NCI-H2107 treated with DMSO at 0.1 percent for 48 hours (cell line): ENCODE results near the gene CLK3.
"Not testable (repeated sequence)": the region's sequence is repeated elsewhere in the genome, so short reads cannot be mapped to it uniquely, and the experiment has no call there.

ENCODE experiments used
- DNase-seq: peaks from one replicate; lab custom pipeline; 2025; ENCODE audit not compliant: unreplicated experiment; lab: John Stamatoyannopoulos, UW

CLK3 gene

GRCh38 chr15:74615508-74616365, at the start of gene CLK3:
Gene CLK3 (plus strand): TSS chr15:74615836. CDS start chr15:74619197, 3,361 bp downstream.
- DNase-seq, result peak; percentile 48

- no peak for DNase-seq
Measured at GRCh38 chr15:74568594-74568993, 47.0 kb upstream of the CLK3 start.

GRCh38 chr15:74569731-74570070, 45.9 kb upstream of the CLK3 start:
- no peak for DNase-seq

- no peak for DNase-seq
Measured at GRCh38 chr15:74571191-74571590, 44.4 kb upstream of the CLK3 start.

- no peak for DNase-seq
Measured at GRCh38 chr15:74573987-74574386, 41.6 kb upstream of the CLK3 start.

GRCh38 chr15:74578496-74578994, 37.1 kb upstream of the CLK3 start:
- DNase-seq, result no peak

GRCh38 chr15:74579001-74579400, 36.6 kb upstream of the CLK3 start:
- DNase-seq, result no peak

- DNase-seq, result no peak
Measured at GRCh38 chr15:74580538-74581350, 34.9 kb upstream of the CLK3 start.

- DNase-seq, result no peak
Measured at GRCh38 chr15:74584204-74584603, 31.4 kb upstream of the CLK3 start.

- DNase-seq, result peak; percentile 38
Measured at GRCh38 chr15:74584779-74585178, 30.9 kb upstream of the CLK3 start.

GRCh38 chr15:74585191-74585590, 30.4 kb upstream of the CLK3 start:
- DNase-seq, result no peak

GRCh38 chr15:74585857-74586256, 29.8 kb upstream of the CLK3 start:
- DNase-seq, result no peak

- no peak for DNase-seq
Measured at GRCh38 chr15:74589826-74590225, 25.8 kb upstream of the CLK3 start.

- no peak for DNase-seq
Measured at GRCh38 chr15:74592222-74592621, 23.4 kb upstream of the CLK3 start.

GRCh38 chr15:74593122-74593521, 22.5 kb upstream of the CLK3 start:
- DNase-seq, result no peak

GRCh38 chr15:74594455-74594854, 21.2 kb upstream of the CLK3 start:
- DNase-seq, result no peak

- DNase-seq, result no peak
Measured at GRCh38 chr15:74595271-74595670, 20.4 kb upstream of the CLK3 start.

GRCh38 chr15:74596736-74597135, 18.9 kb upstream of the CLK3 start:
- DNase-seq, result not testable (repeated sequence)

GRCh38 chr15:74597146-74597705, 18.4 kb upstream of the CLK3 start:
- not testable (repeated sequence) for DNase-seq

GRCh38 chr15:74598126-74598842, 17.4 kb upstream of the CLK3 start:
- DNase-seq, result peak; percentile 36

GRCh38 chr15:74599156-74599555, 16.5 kb upstream of the CLK3 start:
- no peak for DNase-seq
